NCI-H2227 (cell line): ENCODE data around the gene OR12D1.

Experiments
- DNase-seq: peaks from one replicate; lab custom pipeline; 2025; ENCODE audit not compliant: unreplicated experiment; lab: John Stamatoyannopoulos, UW

The OR12D1 gene

DNA sequence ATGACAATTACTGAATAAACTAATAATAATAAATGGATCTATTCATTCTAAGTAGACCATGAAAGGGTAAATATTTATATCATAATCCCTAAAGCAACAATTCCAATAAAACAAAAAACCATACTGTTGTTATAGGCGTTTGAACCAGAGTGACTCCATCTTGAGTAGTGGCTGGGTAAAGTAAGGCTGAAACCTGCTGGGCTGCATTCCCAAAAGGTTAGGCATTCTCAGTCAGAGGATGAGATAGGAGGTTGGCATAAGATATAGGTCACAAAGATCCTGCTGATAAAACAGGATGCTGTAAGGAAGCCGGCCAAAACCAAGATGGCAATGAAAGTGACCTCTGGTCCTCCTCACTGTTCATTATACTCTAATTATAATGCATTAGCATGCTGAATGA, 50.6 kb downstream of the OR12D1 start:
- DNase-seq = no peak

DNA sequence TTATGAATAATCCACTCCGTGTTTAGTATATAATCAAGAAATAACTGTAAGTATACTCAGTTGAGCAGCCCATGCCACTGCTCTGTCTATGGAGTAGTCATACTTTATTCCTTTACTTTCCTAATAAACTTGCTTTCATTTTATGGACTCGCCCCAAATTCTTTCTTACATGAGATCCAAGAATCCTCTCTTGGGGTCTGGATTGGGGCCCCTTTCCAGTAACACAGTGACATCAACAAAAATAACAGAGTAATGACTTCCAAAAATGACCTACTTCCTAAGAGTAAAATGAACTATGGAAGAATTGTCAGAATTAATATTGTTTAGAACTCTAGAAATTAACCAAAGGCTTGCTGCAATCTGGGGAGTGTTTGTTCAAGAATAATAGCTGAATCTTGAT, 51.1 kb downstream of the OR12D1 start:
- no peak for DNase-seq

DNA sequence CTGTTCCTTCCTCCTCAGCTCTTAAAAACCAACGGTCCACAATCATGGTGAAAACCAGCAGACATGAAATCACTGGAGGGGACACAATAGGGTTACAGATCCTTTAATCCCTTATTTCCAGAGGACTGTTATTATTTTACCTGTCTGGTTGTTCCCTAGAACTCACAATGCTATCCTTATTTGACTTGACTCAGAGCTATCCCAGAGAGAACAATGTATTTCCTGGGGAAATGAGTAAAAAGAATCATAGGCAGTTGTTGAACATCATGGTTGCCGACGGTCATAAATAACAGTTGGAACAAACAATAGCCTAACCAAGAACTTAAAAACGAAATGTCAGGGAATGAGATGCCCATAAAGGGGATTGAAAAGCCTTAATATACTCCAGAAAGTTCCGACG, 51.5 kb downstream of the OR12D1 start:
- no peak for DNase-seq
